HepG2 (cell line): ENCODE measurements around the gene LSM3. TPM values are rescaled to one million over a fixed set of nuclear protein-coding genes. Genes with fewer than 3 reads are reported as not detected.
A peak's percentile ranks its signal among the peaks of the same experiment; 100 is the strongest.

Experiments
- ATF1 ChIP-seq: IDR thresholded peaks from 2 replicates; pipeline ENCODE4 v1.6.1; 2016; ENCODE audit warnings: mild to moderate bottlenecking, control low read depth
- BATF2 ChIP-seq: sonication (generic); formaldehyde crosslinking; IDR thresholded peaks from 2 replicates; pipeline ENCODE4 v1.8.0; 2022; ENCODE audit warnings: mild to moderate bottlenecking, missing genetic modification reagents, moderate library complexity
- FOSL2 ChIP-seq: sonication (generic); formaldehyde crosslinking; IDR thresholded peaks from 2 replicates; pipeline ENCODE4 v1.4.0; 2020; ENCODE audit warnings: missing genetic modification reagents
- FOXO4 ChIP-seq: sonication (generic); formaldehyde crosslinking; conservative IDR thresholded peaks from 2 replicates; pipeline ENCODE4 v1.8.1; 2023; ENCODE audit warnings: missing genetic modification reagents
- GLI4 ChIP-seq: sonication (generic); formaldehyde crosslinking; IDR thresholded peaks from 2 replicates; pipeline ENCODE4 v1.5.1; 2020; ENCODE audit warnings: missing genetic modification reagents, mild to moderate bottlenecking, moderate library complexity, borderline replicate concordance
- GZF1 ChIP-seq: sonication (generic); formaldehyde crosslinking; IDR thresholded peaks from 2 replicates; pipeline ENCODE4 v1.5.1; 2020; ENCODE audit warnings: mild to moderate bottlenecking, missing genetic modification reagents
- MEF2D ChIP-seq: sonication (generic); formaldehyde crosslinking; IDR thresholded peaks from 2 replicates; pipeline ENCODE4 v1.5.1; 2020; ENCODE audit warnings: mild to moderate bottlenecking, missing genetic modification reagents
- NKX3-1 ChIP-seq: sonication (generic); formaldehyde crosslinking; IDR thresholded peaks from 2 replicates; pipeline ENCODE4 v1.5.0; 2020; ENCODE audit warnings: missing genetic modification reagents
- SAP130 ChIP-seq: IDR thresholded peaks from 2 replicates; pipeline ENCODE4 v1.6.1; 2016; ENCODE audit warnings: low read depth
- SP2 ChIP-seq: sonication (generic); formaldehyde crosslinking; IDR thresholded peaks from 2 replicates; pipeline ENCODE4 v1.5.1; 2020; ENCODE audit warnings: mild to moderate bottlenecking, missing genetic modification reagents
- SP4 ChIP-seq: sonication (generic); formaldehyde crosslinking; IDR thresholded peaks from 2 replicates; pipeline ENCODE4 v1.8.1; 2023; ENCODE audit warnings: mild to moderate bottlenecking, missing genetic modification reagents
- THAP9 ChIP-seq: sonication (generic); formaldehyde crosslinking; IDR thresholded peaks from 2 replicates; pipeline ENCODE4; 2020; ENCODE audit warnings: missing genetic modification reagents, mild to moderate bottlenecking, borderline replicate concordance
- ZBTB33 ChIP-seq: sonication (generic); formaldehyde crosslinking; IDR thresholded peaks from 2 replicates; pipeline ENCODE4 v1.4.0; 2020; ENCODE audit warnings: missing genetic modification reagents
- ZBTB34 ChIP-seq: sonication (generic); formaldehyde crosslinking; IDR thresholded peaks from 2 replicates; pipeline ENCODE4 v1.8.0; 2022; ENCODE audit warnings: mild to moderate bottlenecking, missing genetic modification reagents
- ZNF335 ChIP-seq: sonication (generic); formaldehyde crosslinking; IDR thresholded peaks from 2 replicates; pipeline ENCODE4 v1.4.0; 2020; ENCODE audit warnings: missing genetic modification reagents
- ZNF501 ChIP-seq: sonication (generic); formaldehyde crosslinking; IDR thresholded peaks from 2 replicates; pipeline ENCODE4 v1.5.1; 2020; ENCODE audit warnings: mild to moderate bottlenecking, moderate library complexity, missing genetic modification reagents
- ZNF770 ChIP-seq: sonication (generic); formaldehyde crosslinking; IDR thresholded peaks from 2 replicates; pipeline ENCODE4 v1.5.0; 2020; ENCODE audit warnings: mild to moderate bottlenecking, missing genetic modification reagents
- ZSCAN31 ChIP-seq: sonication (generic); formaldehyde crosslinking; IDR thresholded peaks from 2 replicates; pipeline ENCODE4 v1.5.0; 2020; ENCODE audit warnings: low read depth, mild to moderate bottlenecking, missing genetic modification reagents
- polyA plus RNA-seq, 8 experiments: library from polyadenylated mRNA; depleted of rRNA in 3 of 8; stranded (reverse) in 7 of 8; unstranded in 1 of 8; fragments of >200 nt; fragmentation: Illumina TruSeq in 4 of 8; extraction: Trizol in 4 of 8; gene quantifications; 2 replicates each; pipeline versions ENCODE4 v1.2.1 to v1.2.3, GENCODE V29; 2011 to 2016; ENCODE audit warnings: low read depth in 4 of 8, missing spikeins in 1 of 8, mixed read lengths in 1 of 8; ENCODE audit not compliant: insufficient read depth in 1 of 8
- total RNA-seq, 5 experiments: library from RNA; depleted of rRNA; stranded (reverse); fragments of >200 nt; fragmentation: Illumina TruSeq; extraction: Trizol; gene quantifications; 2 replicates each; pipeline ENCODE4 v1.2.3, GENCODE V29; 2016; ENCODE audit warnings: low read depth in 1 of 5

The LSM3 gene
- total and polyA plus RNA-seq, 2 of the 13 experiments (the other 11 are each of a cell fraction or from before 2014, with no cell fraction given): 5.1 to 19.4 TPM

GRCh38 chr3:14178247-14179113 lies at the start of gene LSM3, which contains the start of gene XPC (continued):
- peak; percentile 74; the same call in 1 of the 2 replicates for TF ChIP-seq THAP9 (CRISPR knock-in tag)
- TF ChIP-seq ZBTB33: no peak
- no peak for TF ChIP-seq BATF2
- peak; percentile 96 for TF ChIP-seq SP4 (CRISPR knock-in tag)
- TF ChIP-seq ZNF770 (CRISPR knock-in tag): peak; percentile 98
- no peak for TF ChIP-seq ZNF335
- TF ChIP-seq FOXO4 (CRISPR knock-in tag): no peak
- no peak for TF ChIP-seq GLI4 (CRISPR knock-in tag)
- TF ChIP-seq FOSL2: peak; percentile 79
- TF ChIP-seq ZNF501 (CRISPR knock-in tag): peak; percentile 96
- peak; percentile 90 for TF ChIP-seq ATF1 (CRISPR knock-in tag)
- no peak for TF ChIP-seq GZF1
- peak; percentile 65 for TF ChIP-seq SP2
- no peak for TF ChIP-seq ZBTB34
- TF ChIP-seq SAP130 (CRISPR knock-in tag): peak; percentile 98
- 0 out of 2 replicates have a peak, but pooled peaks have one; percentile 27 for TF ChIP-seq NKX3-1 (CRISPR knock-in tag)
- TF ChIP-seq MEF2D (CRISPR knock-in tag): peak; percentile 51; the same call in 1 of the 2 replicates
- TF ChIP-seq ZSCAN31 (CRISPR knock-in tag): peak; percentile 92
